OCI-M1 (cell line): ENCODE measurements around the gene SLC15A1.

Source experiments
- DNase-seq: peaks from one replicate; lab custom pipeline; 2025; lab: John Stamatoyannopoulos, UW

The SLC15A1 gene

DNA sequence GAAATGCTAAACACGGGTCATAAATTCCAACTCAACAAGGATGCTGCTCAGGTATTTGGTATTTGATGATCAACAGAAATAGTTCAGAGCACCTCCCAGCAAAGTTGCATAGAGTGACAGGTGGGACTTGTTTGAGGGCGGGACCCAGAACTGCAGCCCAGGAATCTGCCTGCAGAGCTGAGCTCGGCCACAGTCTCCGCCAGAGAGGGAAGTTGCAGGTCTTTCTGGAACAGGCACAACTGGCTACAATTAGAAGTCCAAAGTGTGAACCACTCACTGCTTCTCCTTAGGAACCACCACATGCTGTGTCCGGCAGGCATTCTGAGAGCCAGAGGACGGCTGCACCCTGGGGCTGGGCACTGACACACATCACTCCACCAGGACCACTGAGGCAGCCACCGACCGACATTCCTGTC lies 1.1 kb downstream of the SLC15A1 start:
- no peak for DNase-seq

DNA sequence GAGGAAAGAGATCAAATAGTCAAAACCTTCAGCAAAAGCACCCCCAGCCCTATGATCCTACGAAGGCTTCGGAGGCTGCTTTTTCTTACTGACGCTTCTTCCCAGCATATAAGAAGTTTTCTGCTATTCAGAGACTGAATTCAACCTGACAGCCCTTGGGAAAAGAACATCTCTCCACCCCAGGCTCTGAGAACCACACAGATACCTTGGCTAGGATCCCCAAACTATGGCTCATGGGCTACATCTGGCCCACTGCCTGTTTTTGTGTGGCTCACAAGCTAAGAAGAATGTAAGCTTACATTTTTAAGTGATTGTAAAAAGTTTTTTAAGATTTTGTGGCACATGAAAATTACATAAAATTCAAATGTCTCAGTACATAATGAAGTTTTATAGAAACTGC lies 3.0 kb downstream of the SLC15A1 start:
- DNase-seq = no peak

DNA sequence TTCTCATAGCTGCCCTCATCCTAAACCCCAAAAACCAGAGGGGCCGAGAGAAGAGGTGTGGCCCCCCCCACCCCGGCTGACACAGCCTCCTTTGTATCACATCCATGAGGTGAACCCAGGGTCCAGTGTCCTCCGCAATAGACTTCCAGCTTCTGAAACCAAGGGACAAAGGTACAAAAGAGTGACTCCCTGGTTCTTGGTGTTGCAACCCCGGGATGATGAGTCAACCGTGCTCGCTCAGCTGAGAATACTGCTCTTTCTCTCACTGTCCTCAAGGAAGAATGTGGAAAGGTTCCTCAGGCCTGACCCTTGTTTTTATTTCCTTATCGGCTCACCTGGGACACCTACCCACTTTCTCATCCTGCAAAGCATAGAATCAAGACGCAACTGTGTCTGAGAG lies 5.5 kb downstream of the SLC15A1 start:
- DNase-seq = no peak

DNA sequence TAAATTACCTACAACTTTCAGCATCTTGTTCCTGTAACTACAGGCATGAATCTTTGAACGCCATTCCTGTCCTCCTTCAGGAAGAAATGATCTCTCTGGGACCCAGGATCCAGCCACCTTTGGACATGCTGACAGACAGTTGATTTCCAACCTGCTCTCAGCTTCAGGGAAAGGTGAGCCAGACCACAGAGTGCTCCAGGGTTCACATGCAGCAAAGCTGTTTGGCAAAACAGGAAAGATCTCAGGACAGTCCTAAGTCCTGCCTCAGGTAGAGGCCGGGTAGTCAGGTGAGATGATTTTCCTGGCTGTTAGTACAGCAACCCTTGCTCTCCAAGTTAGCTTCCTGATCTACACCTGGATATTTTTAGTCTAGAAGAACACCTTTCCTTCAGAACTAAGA lies 9.1 kb downstream of the SLC15A1 start:
- DNase-seq = no peak

DNA sequence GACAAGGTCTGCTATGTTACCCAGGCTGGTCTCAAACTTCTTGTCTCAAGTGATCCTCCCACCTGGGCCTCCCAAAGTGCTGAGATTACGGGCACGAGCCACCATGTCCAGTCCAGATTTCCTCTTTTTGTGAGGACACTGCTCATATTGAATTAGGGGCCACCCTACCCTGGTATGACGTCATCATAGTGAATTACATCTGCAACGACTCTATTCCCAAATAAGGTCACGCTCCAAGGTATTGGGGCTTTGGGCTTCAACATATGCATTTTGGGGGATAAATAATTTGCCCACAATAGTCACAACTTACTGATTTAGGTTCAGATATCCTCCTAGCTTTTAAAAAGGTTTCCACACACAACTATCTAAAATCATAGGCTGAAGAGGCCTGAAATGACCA lies 9.5 kb downstream of the SLC15A1 start:
- DNase-seq = no peak

DNA sequence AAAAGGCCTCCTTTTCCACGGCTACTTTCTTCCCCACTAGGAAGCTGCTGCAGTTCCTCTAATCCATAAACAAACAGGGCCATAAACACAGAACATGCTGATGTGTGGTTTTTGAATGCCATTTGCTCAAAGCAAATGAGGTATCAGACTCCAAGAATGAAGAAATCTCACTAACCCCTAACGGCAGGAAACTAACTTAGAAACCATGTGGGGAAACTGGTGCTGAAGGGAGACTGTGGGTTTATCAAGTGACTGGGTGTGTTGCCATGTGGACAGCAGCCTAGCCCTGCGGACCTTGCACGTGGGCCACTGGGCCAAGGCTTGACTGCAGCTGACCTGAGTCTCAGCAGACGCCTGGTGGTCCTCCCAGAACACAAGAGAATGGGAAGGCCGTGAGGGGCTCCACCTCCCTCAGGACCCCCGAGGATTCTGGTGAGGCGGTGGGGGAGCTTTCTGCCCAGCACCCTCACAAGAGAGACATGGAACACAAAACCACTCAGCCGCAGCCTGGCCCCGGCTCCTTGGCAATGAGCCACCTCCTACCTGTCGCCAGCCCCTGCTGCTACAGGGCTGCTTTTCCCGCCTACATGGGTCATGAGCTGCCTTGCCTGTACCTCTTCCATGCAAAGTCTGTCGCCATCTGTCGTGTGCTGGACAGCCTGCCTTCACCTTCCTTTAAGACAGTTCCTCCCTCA lies 10.6 kb downstream of the SLC15A1 start:
- DNase-seq = no peak

DNA sequence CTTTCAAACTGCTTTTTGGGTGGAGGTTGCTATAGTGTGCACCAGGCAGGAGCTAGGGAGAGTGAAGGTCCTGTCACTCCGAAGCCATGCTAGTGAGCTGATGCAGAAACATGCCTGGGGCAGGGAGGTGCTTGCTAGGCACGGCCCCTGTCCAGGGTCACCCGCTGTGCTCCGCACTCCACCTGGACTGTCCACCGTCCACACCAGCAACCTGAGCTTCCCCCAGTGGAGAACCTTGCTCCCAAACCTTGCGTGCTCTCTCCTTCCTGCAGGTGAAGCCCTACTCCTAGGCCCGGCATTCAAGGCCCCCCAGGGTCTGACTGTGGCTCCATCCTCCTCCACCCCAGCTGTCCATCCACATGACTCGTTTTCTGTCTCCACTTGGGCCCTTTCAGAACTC lies 12.3 kb downstream of the SLC15A1 start:
- DNase-seq = no peak

DNA sequence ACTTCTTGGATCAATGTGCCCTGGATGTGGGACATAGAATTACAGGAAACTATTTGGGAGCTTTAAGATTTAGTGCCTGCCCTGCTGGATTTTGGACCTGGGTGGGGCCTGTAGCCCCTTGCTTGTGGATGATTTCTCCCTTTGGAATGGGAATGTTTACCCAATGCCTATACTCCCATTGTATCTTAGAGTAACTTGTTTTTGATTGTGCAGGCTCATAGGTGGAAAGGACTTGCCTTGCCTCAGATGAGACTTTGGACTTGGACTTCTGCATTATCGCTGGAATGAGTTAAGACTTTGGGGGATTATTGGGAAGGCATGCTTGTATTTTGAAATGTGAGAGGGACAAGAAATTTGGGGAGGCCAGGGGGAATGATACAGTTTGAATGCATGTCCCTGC lies 13.5 kb downstream of the SLC15A1 start:
- no peak for DNase-seq

DNA sequence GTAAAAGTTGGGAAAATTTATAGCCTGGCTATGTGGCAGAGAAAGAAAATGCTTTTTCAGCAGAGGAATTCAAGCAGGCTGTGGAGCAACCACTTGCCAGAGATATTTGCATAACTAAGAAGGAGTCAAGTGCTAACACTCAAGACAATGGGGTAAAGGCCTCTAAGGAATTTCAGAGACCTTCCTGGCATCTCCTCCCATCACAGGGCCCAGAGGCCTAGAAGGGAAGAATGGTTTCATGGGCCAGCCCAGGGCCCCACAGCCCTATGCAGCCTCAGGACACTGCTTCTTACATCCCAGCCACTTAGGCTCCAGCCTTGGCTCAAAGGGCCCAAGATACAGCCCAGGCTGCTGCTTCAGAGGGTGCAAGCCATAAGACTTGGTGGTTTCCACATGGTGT lies 14.3 kb downstream of the SLC15A1 start:
- DNase-seq = no peak

DNA sequence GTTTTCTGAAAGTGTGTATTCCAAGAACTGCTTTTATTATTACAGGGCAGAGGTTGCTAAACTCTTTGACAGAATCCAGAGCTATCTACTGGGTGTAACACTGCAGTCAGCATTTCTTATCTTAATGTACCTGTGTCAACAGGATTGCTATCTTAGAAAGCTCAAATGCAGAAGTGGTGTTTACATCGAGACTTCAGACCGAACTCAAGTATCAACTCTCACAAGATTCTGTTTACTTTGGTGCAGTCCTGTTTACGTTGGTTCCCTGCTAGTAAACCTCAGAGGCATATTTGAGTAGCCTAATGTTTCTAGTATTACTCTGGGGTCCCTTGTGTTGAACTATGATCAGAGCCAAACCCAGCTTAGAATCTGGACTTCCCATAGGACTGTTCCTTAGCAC lies 20.5 kb downstream of the SLC15A1 start:
- DNase-seq = no peak

DNA sequence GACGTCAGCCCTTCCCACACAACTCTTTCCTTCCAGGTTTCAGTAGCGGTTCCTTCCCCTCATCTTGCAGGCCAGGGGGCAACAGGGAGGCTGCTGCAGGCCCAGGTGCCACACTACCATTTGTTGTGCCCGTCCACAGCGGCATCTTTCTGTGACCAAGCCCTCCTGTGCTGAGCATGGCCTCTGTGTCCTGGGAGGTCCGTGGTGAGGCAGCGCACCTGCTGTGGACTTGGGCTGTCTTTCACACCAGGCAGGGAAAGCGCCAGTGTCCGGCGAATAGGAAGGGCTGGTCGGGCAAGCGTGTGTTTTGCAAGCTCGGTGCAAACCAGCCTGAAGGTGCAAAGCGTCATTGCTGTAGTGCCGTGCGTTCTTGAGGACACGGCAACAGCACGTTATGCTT lies 21.4 kb downstream of the SLC15A1 start:
- DNase-seq = no peak

DNA sequence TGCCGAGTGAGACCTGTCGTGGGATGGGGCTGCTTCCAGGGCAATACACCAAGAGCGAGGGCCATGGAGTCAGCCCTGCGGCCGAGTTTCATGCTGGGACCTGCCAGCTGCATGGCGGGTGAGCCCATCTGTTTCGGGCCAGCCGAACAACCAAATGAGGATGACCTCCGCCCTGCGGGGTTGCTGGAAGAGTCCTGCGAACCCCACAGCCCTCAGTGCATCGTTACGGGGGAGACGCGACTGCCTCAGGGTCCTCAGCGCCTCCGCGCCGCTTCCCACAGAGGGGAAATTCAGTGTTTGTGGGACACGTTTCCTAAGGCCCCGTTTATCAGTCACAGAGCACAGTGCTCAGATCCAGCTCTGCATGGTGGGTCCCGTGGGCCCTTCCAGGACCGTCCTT lies 22.0 kb downstream of the SLC15A1 start:
- no peak for DNase-seq

DNA sequence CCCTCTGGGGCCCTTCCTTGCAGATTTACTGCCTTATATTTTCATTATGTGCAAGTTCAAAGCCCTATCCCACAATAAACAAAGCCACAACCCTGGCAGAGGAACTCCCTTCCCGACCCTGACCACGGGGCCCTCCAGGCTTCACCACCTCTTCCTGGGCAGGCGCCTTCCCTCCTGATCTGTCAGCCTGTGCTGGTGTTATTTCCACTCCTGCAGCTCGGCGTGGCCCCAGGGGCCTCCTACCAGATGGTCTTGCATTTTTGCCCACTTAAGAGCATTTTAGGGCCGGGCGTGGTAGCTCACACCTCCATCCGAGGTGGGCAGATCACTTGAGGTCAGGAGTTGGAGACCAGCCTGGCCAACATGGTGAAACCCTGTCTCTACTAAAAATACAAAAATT lies 22.8 kb downstream of the SLC15A1 start:
- no peak for DNase-seq

DNA sequence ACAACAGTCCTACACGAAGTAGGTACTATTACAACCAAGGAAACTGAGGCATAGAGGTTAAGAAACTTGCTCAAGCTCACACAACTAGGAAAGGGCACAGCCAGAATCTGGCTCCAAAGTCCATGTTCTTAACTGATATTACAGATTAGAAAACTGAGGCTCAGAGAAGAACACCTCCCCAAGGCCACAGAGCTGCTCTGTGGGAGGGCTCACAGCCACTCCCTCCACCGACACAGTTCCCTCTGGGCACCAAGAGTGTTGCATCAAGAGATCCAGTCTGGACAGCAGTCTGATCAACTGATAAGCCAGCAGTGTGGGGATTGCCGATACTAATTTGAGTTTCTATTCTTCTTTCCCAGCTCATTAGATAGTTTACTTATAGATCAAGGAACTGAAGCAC lies 29.5 kb downstream of the SLC15A1 start:
- no peak for DNase-seq

DNA sequence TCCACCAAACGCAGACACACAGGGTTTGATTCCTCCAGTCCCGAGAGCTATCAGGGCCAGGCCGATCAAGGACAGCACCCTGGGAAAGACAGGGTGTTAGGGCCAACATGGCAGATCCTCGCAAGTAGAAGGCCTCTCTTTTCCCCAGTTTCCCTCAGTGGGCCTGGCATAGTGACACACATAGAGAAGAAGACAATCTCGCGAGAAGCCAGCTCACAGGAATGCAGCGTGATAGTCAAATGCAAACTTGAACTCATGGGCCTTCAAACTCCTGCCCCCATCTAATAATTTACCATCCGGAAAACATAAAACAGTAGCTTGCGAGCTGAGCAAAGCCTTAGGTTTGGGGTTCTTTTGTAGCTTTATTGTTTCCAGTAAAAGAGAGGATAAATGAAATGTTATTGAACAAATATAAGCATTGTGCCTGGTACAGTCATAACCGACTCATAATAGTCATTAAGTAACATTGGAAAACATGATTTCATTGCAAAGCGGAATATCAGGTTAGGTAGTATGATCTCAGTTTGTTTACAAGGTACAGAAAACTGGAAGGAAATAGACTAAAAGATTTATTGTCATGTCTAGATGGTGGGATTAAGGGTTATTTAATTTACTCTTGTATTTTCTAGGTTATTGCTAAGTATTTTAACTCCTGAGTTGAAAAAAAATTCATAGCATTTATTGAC lies 30.5 kb downstream of the SLC15A1 start:
- no peak for DNase-seq

DNA sequence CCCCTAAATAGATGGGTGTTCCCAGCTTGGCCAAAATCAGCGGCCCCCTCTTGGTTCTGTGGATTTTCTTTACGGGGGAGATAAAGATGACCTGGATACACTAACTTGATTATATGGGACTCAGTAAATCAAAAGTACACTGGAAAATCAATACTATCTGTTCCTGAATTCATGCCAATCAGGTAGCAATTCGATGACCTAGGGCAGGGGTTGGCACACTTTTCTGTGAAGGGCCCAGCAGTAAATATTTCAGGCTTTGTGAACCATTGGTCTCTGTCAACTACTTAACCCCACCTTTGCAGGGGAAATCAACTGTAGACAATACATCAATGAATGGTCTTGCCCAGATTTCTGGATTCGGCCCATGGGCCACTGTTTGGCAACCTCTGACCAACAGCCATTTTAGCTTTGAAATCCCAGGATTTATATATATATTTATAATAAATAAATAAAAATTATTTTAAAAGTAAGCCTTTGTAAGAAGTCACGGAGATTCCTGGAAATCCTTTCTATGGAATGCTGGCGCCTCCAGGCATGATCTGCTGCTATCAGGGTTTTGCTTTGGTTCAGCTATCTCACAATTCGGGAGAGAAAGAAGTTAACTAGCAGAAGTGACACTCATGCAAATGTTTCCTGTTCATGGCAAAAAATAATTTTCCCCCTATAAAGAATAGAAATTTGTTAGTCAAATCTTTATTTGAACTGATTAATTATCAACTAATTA lies 32.8 kb downstream of the SLC15A1 start:
- no peak for DNase-seq

DNA sequence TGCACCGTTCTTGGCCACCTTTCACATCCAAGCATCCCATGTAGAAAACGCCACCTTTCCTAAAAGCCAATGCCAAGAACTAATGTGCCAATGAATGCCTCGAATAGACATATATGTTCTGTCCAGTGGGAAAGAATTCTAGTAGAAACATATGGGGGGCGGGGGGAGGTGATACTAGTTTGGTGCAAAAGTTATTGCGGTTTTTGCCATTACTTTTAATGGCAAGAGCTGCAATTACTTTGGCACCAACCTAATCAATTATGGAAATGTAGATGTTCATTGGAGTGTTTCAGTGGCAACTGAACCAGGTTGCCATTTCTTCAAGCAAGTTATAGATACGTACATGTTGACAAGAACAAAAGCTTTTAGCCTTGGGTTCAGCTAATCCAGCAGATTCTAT lies 34.6 kb downstream of the SLC15A1 start:
- DNase-seq = no peak

DNA sequence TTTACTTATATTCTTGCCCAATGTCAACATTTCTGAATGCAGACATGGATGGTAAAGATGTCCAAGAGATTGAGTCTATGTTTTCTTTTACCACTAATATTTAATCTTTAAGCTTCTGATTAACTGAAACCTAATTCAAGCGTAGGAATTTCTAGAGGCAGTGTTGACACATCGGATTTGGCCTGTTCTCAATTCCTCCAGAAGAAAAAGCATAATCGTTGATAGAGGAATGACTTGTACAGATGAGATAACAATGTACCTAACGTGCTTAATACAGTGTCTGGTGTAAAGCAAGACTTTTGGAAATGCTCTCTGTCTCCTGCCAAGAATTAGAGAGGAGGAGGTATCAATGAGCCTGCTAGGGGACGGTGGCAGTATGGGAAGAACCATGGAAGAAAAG lies 35.2 kb downstream of the SLC15A1 start:
- no peak for DNase-seq

DNA sequence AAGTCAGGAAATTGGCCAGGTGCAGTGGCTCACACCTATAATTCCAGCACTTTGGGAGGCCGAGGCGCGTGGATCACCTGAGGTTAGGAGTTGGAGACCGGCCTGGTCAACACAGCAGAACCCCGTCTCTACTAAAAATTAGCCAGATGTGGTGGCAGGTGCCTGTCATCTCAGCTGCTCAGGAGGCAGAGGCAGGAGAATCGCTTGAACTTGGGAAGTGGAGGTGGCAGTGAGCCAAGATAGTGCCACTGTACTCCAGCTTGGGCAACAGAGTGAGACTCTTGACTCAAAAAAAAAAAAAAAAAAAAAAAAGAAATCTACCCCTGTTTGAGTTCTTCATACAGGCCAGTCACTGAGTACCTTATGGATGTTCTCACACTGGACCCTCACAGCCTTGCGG lies 42.0 kb downstream of the SLC15A1 start:
- DNase-seq = no peak

DNA sequence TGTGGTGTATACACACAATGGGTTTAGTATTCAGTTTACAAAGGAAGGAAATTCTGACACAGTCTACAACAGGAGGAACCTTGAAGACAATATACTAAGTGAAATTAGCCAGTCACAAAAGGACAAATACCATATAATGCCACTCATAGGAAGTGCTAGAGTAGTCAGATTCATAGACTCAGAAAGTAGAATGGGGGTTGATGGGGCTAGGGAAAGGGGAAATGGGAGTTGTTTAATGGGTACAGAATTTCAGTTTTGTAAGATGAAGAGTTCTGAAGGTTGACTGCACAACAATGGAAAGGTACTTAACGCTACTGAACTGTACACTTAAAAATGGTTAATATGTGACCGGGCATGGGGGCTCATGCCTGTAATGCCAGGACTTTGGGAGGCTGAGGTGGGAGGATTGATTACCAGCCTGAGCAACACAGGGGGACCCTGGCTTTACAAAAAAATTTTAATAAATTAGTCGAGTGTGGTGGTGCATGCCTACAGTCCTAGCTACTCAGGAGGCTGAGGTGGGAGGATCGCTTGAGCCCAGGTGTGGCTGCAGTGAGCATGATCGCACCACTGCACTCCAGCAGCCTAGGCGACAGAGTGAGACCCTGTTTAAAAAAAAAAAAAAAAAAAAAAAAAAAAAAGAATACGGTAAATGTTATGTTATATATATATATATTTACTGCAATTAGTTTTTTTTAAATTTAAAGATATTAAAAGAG lies 45.0 kb downstream of the SLC15A1 start:
- DNase-seq = no peak

DNA sequence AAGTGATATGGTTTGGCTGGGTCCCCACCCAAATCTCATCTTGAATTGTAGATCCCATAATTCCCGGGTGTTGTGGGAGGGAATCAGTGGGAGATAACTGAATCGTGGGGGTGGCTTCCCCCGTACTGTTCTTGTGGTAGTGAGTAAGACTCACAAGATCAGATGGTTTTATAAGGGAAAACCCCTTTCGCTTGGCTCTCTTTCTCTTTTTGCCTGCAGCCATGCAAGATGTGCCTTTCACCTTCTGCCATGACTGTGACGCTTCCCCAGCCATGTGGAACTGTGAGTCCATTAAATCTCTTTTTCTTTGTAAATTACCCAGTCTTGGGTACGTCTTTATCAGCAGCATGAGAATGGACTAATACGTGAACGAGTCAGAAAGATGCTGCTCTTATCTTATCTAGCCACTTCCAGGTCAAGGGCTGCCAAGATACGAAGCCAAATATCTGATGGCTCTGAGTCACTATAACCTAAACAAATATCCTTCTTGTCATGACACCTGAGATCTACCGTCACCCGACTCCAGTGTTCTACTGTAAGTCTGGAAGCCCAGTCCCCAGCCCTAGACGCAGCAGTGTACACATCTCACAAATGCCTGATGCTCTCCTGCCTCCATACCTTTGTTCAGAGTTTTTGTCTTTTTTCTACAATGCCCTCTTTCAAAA lies 45.9 kb downstream of the SLC15A1 start:
- no peak for DNase-seq

DNA sequence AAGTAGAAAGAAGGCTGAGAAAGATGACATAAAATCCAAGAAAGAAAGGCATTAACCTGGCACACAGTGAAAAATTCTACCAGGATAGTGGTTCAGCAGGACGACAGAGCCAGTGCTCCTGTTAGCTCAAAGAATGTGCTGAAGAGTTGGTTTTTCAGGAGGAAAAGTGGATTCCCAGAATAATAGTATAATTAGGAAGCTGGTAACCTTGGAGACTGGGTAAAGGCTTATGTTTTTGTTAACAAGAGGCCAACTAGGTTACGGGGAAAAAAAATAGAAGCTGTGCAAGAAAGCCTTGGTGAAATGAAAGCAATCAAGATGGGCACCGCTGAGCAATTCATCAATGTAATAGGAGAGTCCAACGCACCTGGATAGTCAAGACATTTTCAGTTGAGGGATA lies 54.7 kb downstream of the SLC15A1 start:
- no peak for DNase-seq
